ENCODE measurements around the gene CD69.

- TF ChIP-seq, protein P1, sequence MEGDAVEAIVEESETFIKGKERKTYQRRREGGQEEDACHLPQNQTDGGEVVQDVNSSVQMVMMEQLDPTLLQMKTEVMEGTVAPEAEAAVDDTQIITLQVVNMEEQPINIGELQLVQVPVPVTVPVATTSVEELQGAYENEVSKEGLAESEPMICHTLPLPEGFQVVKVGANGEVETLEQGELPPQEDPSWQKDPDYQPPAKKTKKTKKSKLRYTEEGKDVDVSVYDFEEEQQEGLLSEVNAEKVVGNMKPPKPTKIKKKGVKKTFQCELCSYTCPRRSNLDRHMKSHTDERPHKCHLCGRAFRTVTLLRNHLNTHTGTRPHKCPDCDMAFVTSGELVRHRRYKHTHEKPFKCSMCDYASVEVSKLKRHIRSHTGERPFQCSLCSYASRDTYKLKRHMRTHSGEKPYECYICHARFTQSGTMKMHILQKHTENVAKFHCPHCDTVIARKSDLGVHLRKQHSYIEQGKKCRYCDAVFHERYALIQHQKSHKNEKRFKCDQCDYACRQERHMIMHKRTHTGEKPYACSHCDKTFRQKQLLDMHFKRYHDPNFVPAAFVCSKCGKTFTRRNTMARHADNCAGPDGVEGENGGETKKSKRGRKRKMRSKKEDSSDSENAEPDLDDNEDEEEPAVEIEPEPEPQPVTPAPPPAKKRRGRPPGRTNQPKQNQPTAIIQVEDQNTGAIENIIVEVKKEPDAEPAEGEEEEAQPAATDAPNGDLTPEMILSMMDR (IDR thresholded peaks at IDR 0.05) = no peak
- TF ChIP-seq POLR2A (IDR thresholded peaks at IDR 0.05) (no peak), EP300 (IDR thresholded peaks at IDR 0.05) (no peak)
These were observed 6.4 kb downstream of the CD69 start for GRCh38 chr12:9754099-9754927.
